K562 (cell line): ENCODE measurements around the gene ABCA8. TPM values are rescaled to one million over a fixed set of nuclear protein-coding genes. Genes with fewer than 3 reads are reported as not detected.
A peak's percentile ranks its signal among the peaks of the same experiment; 100 is the strongest.

ENCODE experiments used
- ATAC-seq: fragments of 200-7000 bp; cut with Tn5 transposase; 3 replicates; pipeline ENCODE4 v1.9.1; 2020; ENCODE audit warnings: moderate library complexity
- BruUV-seq: library from RNA; stranded (reverse); fragments of 400-500 nt; replicated peaks from 2 replicates; lab custom pipeline; 2021; lab: Mats Ljungman, UMichigan
- CTCF ChIA-PET: fragments of 300-600 bp; formaldehyde crosslinking; extraction: SDS; loops from one replicate; lab custom pipeline; 2021; ENCODE audit warnings: low intra/inter-chr PET ratio; lab: Yijun Ruan, JAX
- POLR2A ChIA-PET: fragments of 300-600, 350-650 bp; sonication (Branson Sonifier 250); formaldehyde crosslinking; extraction: SDS; loops from one replicate; lab custom pipeline; 2021; ENCODE audit warnings: antibody characterized with exemption, inconsistent platforms; lab: Yijun Ruan, JAX
- DNase-seq, 4 experiments: peaks; one replicate each; pipeline versions ENCODE4 v3.0.0 to v3.0.0-alpha.2; 2011 to 2018; ENCODE audit warnings: low spot score in 3 of 4, mixed read lengths in 3 of 4; ENCODE audit errors: extremely low read depth in 1 of 4
- FAIRE-seq: peaks from 2 replicates; lab custom pipeline; 2011; peaks lifted over from hg19 to GRCh38; lab: Jason Lieb, UNC
- H2AFZ ChIP-seq: 2 replicates; pipeline ENCODE4 v1.6.0; 2011; ENCODE audit warnings: low read depth, low read length, control low read depth, inconsistent platforms
- H3K27ac ChIP-seq: fragments of 200-600 bp; 3 replicates; pipeline ENCODE4 v1.8.0; 2011; ENCODE audit warnings: low read depth, mild to moderate bottlenecking, control low read depth, inconsistent platforms, low read length, moderate library complexity, mixed read lengths; ENCODE audit errors: extremely low read depth
- H3K27me3 ChIP-seq, 2 experiments: fragments of 300-600 bp in 1 of 2; 2 replicates in 1 of 2; 3 replicates in 1 of 2; pipeline versions ENCODE4 v1.6.0 to v1.8.0; 2011; ENCODE audit warnings: inconsistent platforms in 2 of 2, low read length in 2 of 2, mild to moderate bottlenecking in 1 of 2, mixed read lengths in 1 of 2, moderate library complexity in 1 of 2; ENCODE audit not compliant: control insufficient read depth in 2 of 2, insufficient read depth in 2 of 2
- H3K36me3 ChIP-seq: fragments of 300-600 bp; 3 replicates; pipeline ENCODE4 v1.8.0; 2011; ENCODE audit warnings: mild to moderate bottlenecking, low read length, inconsistent platforms; ENCODE audit not compliant: control insufficient read depth, insufficient read depth
- H3K4me1 ChIP-seq, 2 experiments: fragments of 200-600 bp in 1 of 2; replicated peaks in 1 of 2; 2 replicates in 1 of 2; 3 replicates in 1 of 2; pipeline versions ENCODE4 v1.5.1 to v1.8.0; 2011; ENCODE audit warnings: inconsistent platforms in 2 of 2, low read length in 2 of 2, mild to moderate bottlenecking in 1 of 2, mixed read lengths in 1 of 2, moderate library complexity in 1 of 2; ENCODE audit not compliant: control insufficient read depth in 2 of 2, insufficient read depth in 2 of 2
- H3K4me2 ChIP-seq: 2 replicates; pipeline ENCODE4 v1.6.1; 2011; ENCODE audit warnings: low read length, control low read depth, inconsistent platforms, mixed read lengths; ENCODE audit not compliant: insufficient read depth
- H3K4me3 ChIP-seq: fragments of 200-600 bp; sonication (generic), shearing (Covaris generic); 2 replicates; pipeline ENCODE4 v1.5.1; 2016; ENCODE audit warnings: control low read depth, inconsistent platforms
- H3K79me2 ChIP-seq: fragments of 200-600 bp; 3 replicates; pipeline ENCODE4 v1.8.0; 2011; ENCODE audit warnings: low read length, inconsistent platforms; ENCODE audit not compliant: control insufficient read depth, insufficient read depth
- H3K9ac ChIP-seq, 2 experiments: 2 replicates each; pipeline versions ENCODE4 v1.6.0 to v1.6.1; 2011; ENCODE audit warnings: low read depth in 2 of 2, low read length in 2 of 2, control low read depth in 1 of 2, inconsistent platforms in 1 of 2, mild to moderate bottlenecking in 1 of 2, mixed read lengths in 1 of 2; ENCODE audit not compliant: insufficient read depth in 1 of 2
- H3K9me1 ChIP-seq: one replicate; pipeline ENCODE4 v1.6.0; 2011; ENCODE audit warnings: inconsistent platforms, mild to moderate bottlenecking, low read length, moderate library complexity; ENCODE audit not compliant: control insufficient read depth, insufficient read depth
- H3K9me3 ChIP-seq: replicated peaks from 2 replicates; pipeline ENCODE4 v1.5.1; 2011; ENCODE audit warnings: low read depth, low read length, inconsistent platforms; ENCODE audit not compliant: control insufficient read depth, insufficient read depth
- H4K20me1 ChIP-seq: replicated peaks from 2 replicates; pipeline ENCODE4 v1.6.1; 2011; ENCODE audit warnings: low read length, inconsistent platforms, mixed read lengths; ENCODE audit not compliant: control insufficient read depth, insufficient read depth
- ARHGAP35 ChIP-seq: fragments of 450-650 bp; IDR thresholded peaks from 2 replicates; pipeline ENCODE4 v1.6.1; 2018; ENCODE audit not compliant: partially characterized antibody
- KLF13 ChIP-seq: fragments of 450-650 bp; IDR thresholded peaks from 2 replicates; pipeline ENCODE4 v1.6.1; 2016; ENCODE audit warnings: missing genetic modification characterization, low read depth, mild to moderate bottlenecking, missing compliant biosample characterization, moderate library complexity, borderline replicate concordance
- MAFF ChIP-seq: IDR thresholded peaks from 2 replicates; pipeline ENCODE4 v1.6.1; 2012; ENCODE audit warnings: low read length, improper control_type of control experiment
- MCM5 ChIP-seq: fragments of 450-650 bp; IDR thresholded peaks from 2 replicates; pipeline ENCODE4 v1.6.1; 2016; ENCODE audit warnings: low read depth
- RFX1 ChIP-seq: fragments of 450-650 bp; IDR thresholded peaks from 2 replicates; pipeline ENCODE4 v1.6.1; 2016; ENCODE audit warnings: mild to moderate bottlenecking, moderate library complexity
- TRIM24 ChIP-seq, 2 experiments: fragments of 450-650 bp; IDR thresholded peaks; 2 replicates each; pipeline ENCODE4 v1.6.1; 2016
- ZNF224 ChIP-seq: sonication (generic); formaldehyde crosslinking; IDR thresholded peaks from 2 replicates; pipeline ENCODE4 v1.8.0; 2022; ENCODE audit warnings: mild to moderate bottlenecking, missing genetic modification reagents
- WGBS: fragments of 100-300 bp; shearing (Covaris generic); methylation state at CpG from one replicate; pipeline ENCODE4 v1.1.6; 2016; ENCODE audit warnings: low coverage, mixed read lengths; ENCODE audit not compliant: insufficient coverage; ENCODE audit errors: missing lambda C conversion rate; 5-methylcytosine and 5-hydroxymethylcytosine counted together
- in situ Hi-C: fragments of 300-500 bp; cut with MboI; formaldehyde crosslinking; loops from 4 replicates; pipeline ENCODE4 v1.15.0; 2018; ENCODE audit warnings: inconsistent platforms, mixed read lengths
- intact Hi-C: fragments of 100-400 bp; cut with micrococcal nuclease; formaldehyde crosslinking; loops from 2 replicates; pipeline ENCODE4 v1.14.2; 2022
- polyA plus RNA-seq, 8 experiments: library from polyadenylated mRNA; depleted of rRNA in 4 of 8; stranded (reverse) in 5 of 8; unstranded in 3 of 8; fragments of >200 nt; fragmentation: Nextera tagmentation in 2 of 8; fragmentation: Illumina TruSeq in 1 of 8; extraction: Ambion mirVana in 2 of 8; extraction: Trizol in 1 of 8; gene quantifications; 2 replicates each; pipeline versions ENCODE4 v1.2.1 to v1.2.3, GENCODE V29; 2011 to 2014; ENCODE audit warnings: inconsistent platforms in 1 of 8, missing spikeins in 1 of 8
- total RNA-seq, 7 experiments: library from RNA; depleted of rRNA in 6 of 7; stranded (reverse); fragments of >200 nt in 6 of 7; fragmentation: Illumina TruSeq in 2 of 7; extraction: Trizol in 2 of 7; gene quantifications; 2 replicates each; pipeline versions ENCODE4 v1.2.1 to v1.2.3, GENCODE V29; 2011 to 2021; ENCODE audit warnings: low replicate concordance in 1 of 7
- TF ChIP-seq, protein P1 (sequence below): fragments of 450-650 bp; formaldehyde crosslinking; IDR thresholded peaks from 2 replicates; pipeline ENCODE4 v1.4.0; 2020; ENCODE audit warnings: mild to moderate bottlenecking
- TF ChIP-seq, protein P2 (sequence below), 3 experiments: fragments of 200-800 bp in 1 of 3; sonication (Bioruptor generic) in 1 of 3; sonication (generic) in 1 of 3; formaldehyde crosslinking in 1 of 3; IDR thresholded peaks; 2 replicates each; pipeline versions ENCODE4 v1.6.1 to v1.8.0; 2016 to 2022; ENCODE audit warnings: mild to moderate bottlenecking in 2 of 3, missing compliant biosample characterization in 2 of 3, missing genetic modification characterization in 2 of 3, missing genetic modification reagents in 1 of 3
- TF ChIP-seq, protein P3 (sequence below): fragments of 450-650 bp; formaldehyde crosslinking; IDR thresholded peaks from 2 replicates; pipeline ENCODE4 v1.4.0; 2022; ENCODE audit warnings: missing genetic modification characterization

The ABCA8 gene
- total and polyA plus RNA-seq, 9 of the 15 experiments (the other 6 are each of a cell fraction or from before 2014, with no cell fraction given), result 1.8 to 13.2 (median 12.0) TPM

GRCh38 chr17:68861602-68862001 lies 93.6 kb downstream of the ABCA8 start:
- Histone ChIP-seq H3K9ac (no peak overlapping the region), H3K79me2 (no peaks in the 10 kb centered on the region), H3K27ac (no peak overlapping the region), H3K4me3 (no peak overlapping the region), H4K20me1 (no peaks in the 10 kb centered on the region), H2AFZ (no peak overlapping the region), H3K36me3 (no peaks in the 10 kb centered on the region)
- WGBS, result 7% methylated on average over 1 of the region's 1 CpG
- ChIA-PET CTCF (no interaction called here), POLR2A (no interaction called here)
- in situ Hi-C loops, result no loop called here
- intact Hi-C loops, result no loop called here
- DNase-seq, result no peak
- TF ChIP-seq RFX1 (peak; percentile 22; the same call in 1 of the 2 replicates), ZNF224 (no peak)
- TF ChIP-seq, all 486 proteins: peak for 1
- ATAC-seq (no peak), FAIRE-seq (no peak)
- BruUV-seq, result no TSS peak
- no peaks in the 10 kb centered on the region for H3K9me1 ChIP-seq
- no peaks in the 10 kb centered on the region for H3K4me1 ChIP-seq
- no peaks in the 10 kb centered on the region for H3K9me3 ChIP-seq
- H3K27me3 ChIP-seq, result 0 out of 5 replicates have a peak, but pooled peaks cover 0 to 2% of the 10 kb centered on the region in 2 experiments
- no peak overlapping the region for H3K4me2 ChIP-seq

GRCh38 chr17:68860941-68861340 lies 94.3 kb downstream of the ABCA8 start:
- POLR2A ChIA-PET, result no interaction called here
- Histone ChIP-seq H3K79me2 (no peaks in the 10 kb centered on the region), H4K20me1 (no peaks in the 10 kb centered on the region), H3K9ac (no peak overlapping the region), H3K9me1 (no peaks in the 10 kb centered on the region), H3K27ac (no peak overlapping the region), H3K36me3 (no peaks in the 10 kb centered on the region), H3K4me3 (no peak overlapping the region), H3K27me3 (0 out of 5 replicates have a peak, but pooled peaks cover 0 to 2% of the 10 kb centered on the region in 2 experiments), H3K4me2 (no peak overlapping the region), H2AFZ (no peak overlapping the region), H3K4me1 (no peaks in the 10 kb centered on the region), H3K9me3 (no peaks in the 10 kb centered on the region)
- CTCF ChIA-PET, result no interaction called here
- intact Hi-C loops, result no loop called here
- no peak for ATAC-seq
- no peak for DNase-seq
- no peak for FAIRE-seq
- TF ChIP-seq TRIM24 (IDR thresholded peaks at IDR 0.05) (no peak), RFX1 (no peak), MAFF (no peak), MCM5 (no peak), KLF13 (tag) (no peak), ARHGAP35 (no peak)
- TF ChIP-seq, protein P1, sequence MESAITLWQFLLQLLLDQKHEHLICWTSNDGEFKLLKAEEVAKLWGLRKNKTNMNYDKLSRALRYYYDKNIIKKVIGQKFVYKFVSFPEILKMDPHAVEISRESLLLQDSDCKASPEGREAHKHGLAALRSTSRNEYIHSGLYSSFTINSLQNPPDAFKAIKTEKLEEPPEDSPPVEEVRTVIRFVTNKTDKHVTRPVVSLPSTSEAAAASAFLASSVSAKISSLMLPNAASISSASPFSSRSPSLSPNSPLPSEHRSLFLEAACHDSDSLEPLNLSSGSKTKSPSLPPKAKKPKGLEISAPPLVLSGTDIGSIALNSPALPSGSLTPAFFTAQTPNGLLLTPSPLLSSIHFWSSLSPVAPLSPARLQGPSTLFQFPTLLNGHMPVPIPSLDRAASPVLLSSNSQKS, result no peak
- TF ChIP-seq, protein P2, sequence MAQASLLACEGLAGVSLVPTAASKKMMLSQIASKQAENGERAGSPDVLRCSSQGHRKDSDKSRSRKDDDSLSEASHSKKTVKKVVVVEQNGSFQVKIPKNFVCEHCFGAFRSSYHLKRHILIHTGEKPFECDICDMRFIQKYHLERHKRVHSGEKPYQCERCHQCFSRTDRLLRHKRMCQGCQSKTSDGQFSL (CRISPR knock-in tag; IDR thresholded peaks at IDR 0.05), result no peak
- TF ChIP-seq, protein P2 (tag; IDR thresholded peaks at IDR 0.05), result no peak
- TF ChIP-seq, protein P3, sequence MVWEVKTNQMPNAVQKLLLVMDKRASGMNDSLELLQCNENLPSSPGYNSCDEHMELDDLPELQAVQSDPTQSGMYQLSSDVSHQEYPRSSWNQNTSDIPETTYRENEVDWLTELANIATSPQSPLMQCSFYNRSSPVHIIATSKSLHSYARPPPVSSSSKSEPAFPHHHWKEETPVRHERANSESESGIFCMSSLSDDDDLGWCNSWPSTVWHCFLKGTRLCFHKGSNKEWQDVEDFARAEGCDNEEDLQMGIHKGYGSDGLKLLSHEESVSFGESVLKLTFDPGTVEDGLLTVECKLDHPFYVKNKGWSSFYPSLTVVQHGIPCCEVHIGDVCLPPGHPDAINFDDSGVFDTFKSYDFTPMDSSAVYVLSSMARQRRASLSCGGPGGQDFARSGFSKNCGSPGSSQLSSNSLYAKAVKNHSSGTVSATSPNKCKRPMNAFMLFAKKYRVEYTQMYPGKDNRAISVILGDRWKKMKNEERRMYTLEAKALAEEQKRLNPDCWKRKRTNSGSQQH (CRISPR knock-in tag), result no peak
- 2% methylated on average over 2 of the region's 2 CpGs for WGBS
- in situ Hi-C loops, result no loop called here
- no TSS peak for BruUV-seq
